Ovary (tissue), 9 donors: ENCODE results near the gene CYFIP1. TPM values are rescaled to one million over a fixed set of nuclear protein-coding genes. Genes with fewer than 3 reads are reported as not detected.
"Not testable (repeated sequence)": the region's sequence is repeated elsewhere in the genome, so short reads cannot be mapped to it uniquely, and the experiment has no call there.

Experiments used
- DNase-seq, 5 donors: peaks; one replicate each; pipeline ENCODE4 v3.0.0-alpha.2; 2019 to 2020
- H3K27ac ChIP-seq, 2 donors: fragments of 200-600 bp; one replicate each; pipeline versions ENCODE4 v1.5.1 to v1.8.0; 2019 to 2022
- H3K27me3 ChIP-seq: fragments of 200-600 bp; one replicate; pipeline ENCODE4 v1.8.0; 2022
- H3K36me3 ChIP-seq: fragments of 200-600 bp; sonication (generic); one replicate; pipeline ENCODE4 v1.5.1; 2019
- H3K4me1 ChIP-seq: one replicate; pipeline ENCODE4 v1.8.1; 2013; ENCODE audit warnings: mild to moderate bottlenecking, moderate library complexity; ENCODE audit not compliant: insufficient read depth
- H3K4me3 ChIP-seq: fragments of 200-600 bp; sonication (generic); one replicate; pipeline ENCODE4 v1.5.1; 2017
- H3K9me3 ChIP-seq, 2 donors: fragments of 200-600 bp in 1 of 2; sonication (generic) in 1 of 2; one replicate each; pipeline versions ENCODE4 v1.5.1 to v1.8.1; 2013 to 2019; ENCODE audit warnings: mild to moderate bottlenecking in 1 of 2, moderate library complexity in 1 of 2
- CTCF ChIP-seq, 3 donors: fragments of 450-650 bp in 2 of 3; fragments of 200-600 bp in 1 of 3; IDR thresholded peaks; one replicate each; pipeline versions ENCODE4 v1.5.1 to v1.8.0; 2016 to 2022; ENCODE audit warnings: antibody characterized with exemption in 3 of 3, mild to moderate bottlenecking in 1 of 3
- EP300 ChIP-seq: sonication (generic); formaldehyde crosslinking; IDR thresholded peaks from one replicate; pipeline ENCODE4 v1.6.1; 2017; ENCODE audit warnings: antibody characterized with exemption
- POLR2A ChIP-seq: fragments of 450-650 bp; IDR thresholded peaks from one replicate; pipeline ENCODE4 v1.6.1; 2017; ENCODE audit warnings: antibody characterized with exemption, mild to moderate bottlenecking, moderate library complexity
- WGBS, 3 donors: extraction: QIAGEN DNeasy Blood & Tissue Kit in 1 of 3; methylation state at CpG; one replicate each; pipeline versions ENCODE4 v1.1.5 to v1.1.7; 2013 to 2017; 5-methylcytosine and 5-hydroxymethylcytosine counted together
- intact Hi-C, 4 donors: fragments of 100-400 bp; cut with DNase I; formaldehyde crosslinking; loops; one replicate each; pipeline versions ENCODE4 v1.11.0 to v1.15.1; 2022 to 2023
- polyA plus RNA-seq, 2 donors: library from polyadenylated mRNA; stranded (reverse); fragments of 200-250 nt in 1 of 2; fragments of 350-450 nt in 1 of 2; fragmentation: Illumina TruSeq in 1 of 2; extraction: RNeasy Lipid Tissue Mini Kit (QIAGEN cat#74804) in 1 of 2; gene quantifications; one replicate each; pipeline ENCODE4 v1.2.3, GENCODE V29; 2013 to 2014
- total RNA-seq, 7 donors: library from RNA; depleted of rRNA in 2 of 7; stranded (reverse); fragments of >200 nt in 2 of 7; fragmentation: NEBNext Ultra II Directional in 3 of 7; extraction: Animal tissue kit (Norgen Biotek cat#: 25700) in 3 of 7; gene quantifications; one replicate each; pipeline versions ENCODE4 v1.1.0 to v1.2.4, GENCODE V29; 2016 to 2023
- donor health status: DM: no; HTN: no; CAD: no; lungs with moderate emphysema.
- donor health status: DM: no; HTN: no; CAD: no.
- donor health status: Bipolar disorder and iron deficiency.
- donor health status: DM: yes; HTN: yes; CAD: no.
- donor health status: DM: no; HTN: no; CAD: no.
- donor health status: DM: yes; HTN: yes; CAD: no.

CYFIP1 gene
- total and polyA plus RNA-seq, 9 donors: 35.8 to 96.2 (median 77.1) TPM

GRCh38 chr15:22989576-22990477, 9.7 kb upstream of the CYFIP1 start:
- no peaks in the 10 kb centered on the region for H3K4me1 ChIP-seq
- TF ChIP-seq POLR2A (no peak), EP300 (no peak), CTCF (IDR thresholded peaks at IDR 0.05) (no peak)
- H3K27me3 ChIP-seq: no peaks in the 10 kb centered on the region
- intact Hi-C loops: no loop called here
- no peak for DNase-seq
- 58 to 72% (median 65%) methylated on average over 7 of the region's 7 CpGs for WGBS, 3 donors
- no peak overlapping the region for H3K27ac ChIP-seq
- no peaks in the 10 kb centered on the region for H3K9me3 ChIP-seq
- H3K36me3 ChIP-seq: no peaks in the 10 kb centered on the region
- no peak overlapping the region for H3K4me3 ChIP-seq

GRCh38 chr15:22988811-22989210, 8.6 kb upstream of the CYFIP1 start:
- Histone ChIP-seq H3K27me3 (no peaks in the 10 kb centered on the region), H3K36me3 (no peaks in the 10 kb centered on the region), H3K4me1 (no peaks in the 10 kb centered on the region), H3K9me3 (no peaks in the 10 kb centered on the region), H3K4me3 (no peak overlapping the region), H3K27ac (no peak overlapping the region)
- intact Hi-C loops: no loop called here
- WGBS, 3 donors: 81 to 88% (median 84%) methylated on average over 7 of the region's 7 CpGs
- DNase-seq: no peak
- TF ChIP-seq CTCF (IDR thresholded peaks at IDR 0.05) (no peak), POLR2A (no peak), EP300 (no peak)

GRCh38 chr15:22981931-22982330, 1.8 kb upstream of the CYFIP1 start:
- intact Hi-C loops, H3K4me1 ChIP-seq, H3K36me3 ChIP-seq, DNase-seq, H3K27me3 ChIP-seq, H3K4me3 ChIP-seq, H3K9me3 ChIP-seq, H3K27ac ChIP-seq: not testable (repeated sequence)
- 86 to 87% (median 87%) methylated on average over 11 of the region's 11 CpGs for WGBS, 3 donors

GRCh38 chr15:22981051-22981840, 1.1 kb upstream of the CYFIP1 start:
- DNase-seq: no peak
- Histone ChIP-seq H3K27ac (no peak overlapping the region), H3K27me3 (no peaks in the 10 kb centered on the region), H3K9me3 (no peaks in the 10 kb centered on the region), H3K4me1 (peaks cover 5% of the 10 kb centered on the region), H3K4me3 (peak overlapping the region; percentile 57), H3K36me3 (no peaks in the 10 kb centered on the region)
- no peak for TF ChIP-seq CTCF (IDR thresholded peaks at IDR 0.05)
- no peak for TF ChIP-seq POLR2A
- TF ChIP-seq EP300: no peak
- 65 to 66% (median 66%) methylated on average over 30 of the region's 30 CpGs for WGBS, 3 donors
- intact Hi-C loops: no loop called here
